OCI-LY7 (cell line): Measurements from ENCODE around the gene COL6A2. TPM values are rescaled to one million over a fixed set of nuclear protein-coding genes. Genes with fewer than 3 reads are reported as not detected.

ENCODE experiments used
- BruUV-seq: library from RNA; stranded (reverse); fragments of 400-500 nt; replicated peaks from 2 replicates; lab custom pipeline; 2021; lab: Mats Ljungman, UMichigan
- CTCF ChIA-PET: fragments of 300-600 bp; sonication (Branson Sonifier 250); formaldehyde crosslinking; loops from one replicate; lab custom pipeline; 2022; ENCODE audit warnings: antibody characterized with exemption; ENCODE audit not compliant: unreplicated experiment; lab: Charles Lee
- POLR2A ChIA-PET: fragments of 300-600 bp; sonication (Branson Sonifier 250); formaldehyde crosslinking; loops from one replicate; lab custom pipeline; 2022; ENCODE audit warnings: antibody characterized with exemption; lab: Charles Lee
- DNase-seq: peaks from one replicate; pipeline ENCODE4 v3.0.0-alpha.2; 2015; ENCODE audit warnings: low spot score
- H2AFZ ChIP-seq: fragments of 200-600 bp; sonication (generic), shearing (Covaris generic); 2 replicates; pipeline ENCODE4 v1.6.1; 2014; ENCODE audit warnings: mild to moderate bottlenecking, antibody characterized with exemption, low read length, moderate library complexity
- H3K27ac ChIP-seq: fragments of 200-600 bp; sonication (generic); 2 replicates; pipeline ENCODE4 v1.5.1; 2014; ENCODE audit warnings: mixed run types, low read depth, mild to moderate bottlenecking, moderate library complexity, low read length, inconsistent platforms; ENCODE audit not compliant: poor library complexity, severe bottlenecking
- H3K36me3 ChIP-seq: fragments of 200-600 bp; sonication (generic); 2 replicates; pipeline ENCODE4 v1.6.1; 2014; ENCODE audit warnings: mild to moderate bottlenecking, antibody characterized with exemption, low read length, moderate library complexity, mixed read lengths; ENCODE audit not compliant: insufficient read depth
- H3K4me1 ChIP-seq: fragments of 200-600 bp; sonication (generic); 2 replicates; pipeline ENCODE4 v1.5.1; 2014; ENCODE audit warnings: mild to moderate bottlenecking, low read length; ENCODE audit not compliant: insufficient read depth, poor library complexity, severe bottlenecking
- H3K4me2 ChIP-seq: fragments of 200-600 bp; sonication (generic); 2 replicates; pipeline ENCODE4 v1.6.1; 2014; ENCODE audit warnings: mild to moderate bottlenecking, low read length
- H3K4me3 ChIP-seq: fragments of 200-600 bp; sonication (generic); 2 replicates; pipeline ENCODE4 v1.5.1; 2014; ENCODE audit warnings: mild to moderate bottlenecking, low read depth, low read length; ENCODE audit not compliant: poor library complexity, severe bottlenecking
- H3K79me2 ChIP-seq: fragments of 200-600 bp; sonication (generic); 2 replicates; pipeline ENCODE4 v1.6.1; 2016; ENCODE audit warnings: low read depth, mild to moderate bottlenecking, low read length, moderate library complexity, mixed read lengths; ENCODE audit not compliant: insufficient read depth
- H3K9me2 ChIP-seq: fragments of 200-600 bp; sonication (generic); 2 replicates; pipeline ENCODE4 v1.6.1; 2016; ENCODE audit warnings: mild to moderate bottlenecking, low read length, mixed read lengths; ENCODE audit not compliant: insufficient read depth
- H3K9me3 ChIP-seq: fragments of 200-600 bp; sonication (generic); 2 replicates; pipeline ENCODE4 v1.6.1; 2014; ENCODE audit warnings: mild to moderate bottlenecking, mixed run types, low read length, mixed read lengths
- H4K20me1 ChIP-seq: fragments of 200-600 bp; sonication (generic); 2 replicates; pipeline ENCODE4 v1.6.1; 2014; ENCODE audit warnings: mild to moderate bottlenecking, antibody characterized with exemption, low read length, moderate library complexity, mixed read lengths; ENCODE audit not compliant: insufficient read depth
- EZH2phosphoT487 ChIP-seq: fragments of 200-600 bp; sonication (generic); IDR thresholded peaks from 2 replicates; pipeline ENCODE4 v1.6.1; 2018; ENCODE audit warnings: low read depth, borderline replicate concordance, mild to moderate bottlenecking, mixed run types, antibody characterized with exemption, low read length, moderate library complexity, mixed read lengths
- intact Hi-C: fragments of 100-400 bp; cut with micrococcal nuclease; formaldehyde crosslinking; loops from one replicate; pipeline ENCODE4 v1.10.0; 2022; ENCODE audit not compliant: unreplicated experiment
- total RNA-seq, 2 experiments: library from RNA; depleted of rRNA in 1 of 2; stranded (reverse); fragments of >200 nt in 1 of 2; shearing (Covaris generic) in 1 of 2; gene quantifications; 2 replicates each; pipeline ENCODE4 v1.2.3, GENCODE V29; 2014 to 2022
- TF ChIP-seq, protein P1 (sequence below): fragments of 200-600 bp; sonication (generic); conservative IDR thresholded peaks from 2 replicates; pipeline ENCODE4 v1.5.1; 2014; ENCODE audit warnings: mild to moderate bottlenecking, antibody characterized with exemption, low read length, moderate library complexity, mixed read lengths

COL6A2 gene
- total RNA-seq, 2 experiments from 2014 or later, result not detected

GRCh38 chr21:46116189-46116775, 18.4 kb downstream of the COL6A2 start:
- Histone ChIP-seq H3K4me1 (no peaks in the 10 kb centered on the region), H3K36me3 (no peaks in the 10 kb centered on the region), H2AFZ (no peak overlapping the region), H3K4me2 (no peak overlapping the region), H4K20me1 (no peaks in the 10 kb centered on the region), H3K4me3 (no peak overlapping the region), H3K9me2 (no peaks in the 10 kb centered on the region), H3K79me2 (no peaks in the 10 kb centered on the region), H3K9me3 (no peaks in the 10 kb centered on the region), H3K27ac (no peak overlapping the region)
- intact Hi-C loops, result no loop called here
- CTCF ChIA-PET, result no interaction called here
- BruUV-seq, result no TSS peak
- TF ChIP-seq EZH2phosphoT487, result no peak
- TF ChIP-seq, protein P1, sequence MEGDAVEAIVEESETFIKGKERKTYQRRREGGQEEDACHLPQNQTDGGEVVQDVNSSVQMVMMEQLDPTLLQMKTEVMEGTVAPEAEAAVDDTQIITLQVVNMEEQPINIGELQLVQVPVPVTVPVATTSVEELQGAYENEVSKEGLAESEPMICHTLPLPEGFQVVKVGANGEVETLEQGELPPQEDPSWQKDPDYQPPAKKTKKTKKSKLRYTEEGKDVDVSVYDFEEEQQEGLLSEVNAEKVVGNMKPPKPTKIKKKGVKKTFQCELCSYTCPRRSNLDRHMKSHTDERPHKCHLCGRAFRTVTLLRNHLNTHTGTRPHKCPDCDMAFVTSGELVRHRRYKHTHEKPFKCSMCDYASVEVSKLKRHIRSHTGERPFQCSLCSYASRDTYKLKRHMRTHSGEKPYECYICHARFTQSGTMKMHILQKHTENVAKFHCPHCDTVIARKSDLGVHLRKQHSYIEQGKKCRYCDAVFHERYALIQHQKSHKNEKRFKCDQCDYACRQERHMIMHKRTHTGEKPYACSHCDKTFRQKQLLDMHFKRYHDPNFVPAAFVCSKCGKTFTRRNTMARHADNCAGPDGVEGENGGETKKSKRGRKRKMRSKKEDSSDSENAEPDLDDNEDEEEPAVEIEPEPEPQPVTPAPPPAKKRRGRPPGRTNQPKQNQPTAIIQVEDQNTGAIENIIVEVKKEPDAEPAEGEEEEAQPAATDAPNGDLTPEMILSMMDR, result no peak
- POLR2A ChIA-PET, result no interaction called here
- no peak for DNase-seq

DNA sequence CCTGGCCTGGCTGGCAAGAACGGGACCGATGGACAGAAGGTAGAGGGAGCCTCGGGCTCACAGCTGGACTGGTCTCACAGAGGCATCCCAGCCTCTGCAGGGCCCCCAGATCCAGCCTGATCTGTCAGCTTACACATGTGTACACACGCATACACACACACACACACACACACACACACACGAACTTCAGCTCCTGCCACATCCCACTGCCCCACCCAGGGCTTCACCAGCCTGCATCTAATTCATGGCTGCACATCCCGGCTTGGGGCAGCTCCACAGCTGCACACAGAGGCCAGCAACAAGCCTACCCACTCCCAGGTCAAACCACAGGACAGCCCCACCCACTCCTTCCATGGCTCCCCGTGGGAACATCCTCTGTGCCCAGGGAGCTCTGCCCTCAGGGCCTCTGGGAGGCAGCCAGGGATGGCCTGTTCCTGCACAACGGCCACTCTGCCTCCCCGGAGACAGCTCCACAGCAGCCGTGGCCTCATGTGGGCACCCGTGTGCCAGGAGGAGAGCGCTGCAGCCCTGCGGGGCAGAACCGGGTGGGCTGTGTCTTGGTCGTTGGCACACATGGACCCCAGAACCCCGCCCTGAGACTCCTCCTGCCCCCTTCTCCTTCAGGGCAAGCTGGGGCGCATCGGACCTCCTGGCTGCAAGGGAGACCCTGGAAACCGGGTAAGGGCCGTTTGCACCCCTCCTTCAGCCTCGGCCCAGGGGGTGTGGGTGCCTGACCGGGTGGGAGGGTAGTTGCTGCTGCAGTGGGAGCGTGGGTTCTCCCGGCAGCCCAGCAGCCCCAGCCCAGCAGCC, 19.1 kb downstream of the COL6A2 start:
- DNase-seq, result no peak
- H3K4me1 ChIP-seq, result no peaks in the 10 kb centered on the region
- CTCF ChIA-PET, result no interaction called here
- H2AFZ ChIP-seq, result no peak overlapping the region
- no peak overlapping the region for H3K27ac ChIP-seq
- no peak overlapping the region for H3K4me2 ChIP-seq
- H3K4me3 ChIP-seq, result no peak overlapping the region
- no peak for TF ChIP-seq EZH2phosphoT487
- no TSS peak for BruUV-seq
- no peaks in the 10 kb centered on the region for H3K9me2 ChIP-seq
- H3K9me3 ChIP-seq, result no peaks in the 10 kb centered on the region
- no peaks in the 10 kb centered on the region for H4K20me1 ChIP-seq
- POLR2A ChIA-PET, result no interaction called here
- H3K79me2 ChIP-seq, result no peaks in the 10 kb centered on the region
- no peaks in the 10 kb centered on the region for H3K36me3 ChIP-seq
- intact Hi-C loops, result no loop called here

GRCh38 chr21:46117586-46118315, 19.8 kb downstream of the COL6A2 start:
- H4K20me1 ChIP-seq, result no peaks in the 10 kb centered on the region
- ChIA-PET CTCF (no interaction called here), POLR2A (no interaction called here)
- H3K79me2 ChIP-seq, result no peaks in the 10 kb centered on the region
- no peak overlapping the region for H3K27ac ChIP-seq
- H3K36me3 ChIP-seq, result no peaks in the 10 kb centered on the region
- H2AFZ ChIP-seq, result no peak overlapping the region
- no peaks in the 10 kb centered on the region for H3K4me1 ChIP-seq
- H3K9me3 ChIP-seq, result no peaks in the 10 kb centered on the region
- no TSS peak for BruUV-seq
- intact Hi-C loops, result no loop called here
- no peak for DNase-seq
- H3K4me2 ChIP-seq, result no peak overlapping the region
- no peak overlapping the region for H3K4me3 ChIP-seq
- TF ChIP-seq, protein P1, result no peak
- H3K9me2 ChIP-seq, result no peaks in the 10 kb centered on the region
